ENCODE results near the gene CRYGB. TPM values are rescaled to one million over a fixed set of nuclear protein-coding genes. Genes with fewer than 3 reads are reported as not detected.

The CRYGB gene
- total and polyA plus RNA-seq, 2 of the 13 experiments (the other 11 are each of a cell fraction or from before 2014, with no cell fraction given), result not detected

- in situ Hi-C loops (cut with HindIII; ENCODE audit: extremely low pct_ligation_motif_present, low pct_unique_long_range_greater_than_20kb), result no loop called here
- no peaks in the 10 kb centered on the region for H3K36me3 ChIP-seq (replicated peaks in 1 of 2; ENCODE audit: control insufficient read depth in 1 of 2, insufficient read depth in 2 of 2, low read length in 2 of 2)
- no peak overlapping the region for H3K27ac ChIP-seq (ENCODE audit: extremely low read length, insufficient read depth, low read length)
- H3K4me3 ChIP-seq (replicated peaks in 1 of 3; ENCODE audit: insufficient read depth in 1 of 3, low read depth in 2 of 3, low read length in 3 of 3), result no peak overlapping the region
- no peaks in the 10 kb centered on the region for H3K79me2 ChIP-seq (ENCODE audit: insufficient read depth, low read length)
- BruUV-seq (replicated peaks), result no TSS peak
- H3K27me3 ChIP-seq (ENCODE audit: control insufficient read depth in 1 of 2, insufficient read depth in 2 of 2, low read length in 2 of 2), result peaks cover 0 to 17% of the 10 kb centered on the region in 2 experiments; a peak in 3 of 5 replicates
- ATAC-seq (no peak), DNase-seq (ENCODE audit: low spot score) (no peak), FAIRE-seq (no peak)
- no peak overlapping the region for H2AFZ ChIP-seq (ENCODE audit: low read length)
- WGBS (ENCODE audit: low lambda C conversion rate), result 22% methylated on average over 5 of the region's 5 CpGs
- peaks cover 12% of the 10 kb centered on the region for H3K4me1 ChIP-seq (ENCODE audit: insufficient read depth, low read length)
- no peaks in the 10 kb centered on the region for H4K20me1 ChIP-seq (ENCODE audit: insufficient read depth, low read length)
- no peaks in the 10 kb centered on the region for H3K9me3 ChIP-seq (ENCODE audit: low read length)
- intact Hi-C loops (cut with micrococcal nuclease; ENCODE audit: unreplicated experiment), result no loop called here
- ChIA-PET POLR2A (no interaction called here), CTCF (ENCODE audit: low intra/inter-chr PET ratio, low total read pairs) (no interaction called here)
- no peak overlapping the region for H3K9ac ChIP-seq (ENCODE audit: insufficient read depth, low read depth, low read length)
- no peak overlapping the region for H3K4me2 ChIP-seq (ENCODE audit: low read depth, low read length)
- TF ChIP-seq MED8 (CRISPR knock-in tag; IDR thresholded peaks at IDR 0.05; ENCODE audit: insufficient replicate concordance) (no peak), ZNF432 (CRISPR knock-in tag; IDR thresholded peaks at IDR 0.05; ENCODE audit: borderline replicate concordance) (no peak), ZNF775 (CRISPR knock-in tag; IDR thresholded peaks at IDR 0.05; ENCODE audit: borderline replicate concordance) (no peak), ARID3A (IDR thresholded peaks at IDR 0.05; ENCODE audit: low read depth, low read length) (no peak), RERE (CRISPR knock-in tag; IDR thresholded peaks at IDR 0.05; ENCODE audit: low read depth) (no peak), ZNF354B (CRISPR knock-in tag; IDR thresholded peaks at IDR 0.05) (no peak), MAZ (IDR thresholded peaks at IDR 0.05; ENCODE audit: borderline replicate concordance, low read depth, low read length) (no peak), MAZ (CRISPR knock-in tag; IDR thresholded peaks at IDR 0.05; ENCODE audit: low read depth) (no peak), ELK4 (CRISPR knock-in tag; IDR thresholded peaks at IDR 0.05; ENCODE audit: borderline replicate concordance) (no peak), KLF15 (CRISPR knock-in tag; IDR thresholded peaks at IDR 0.05; ENCODE audit: borderline replicate concordance) (no peak), SRSF4 (IDR thresholded peaks at IDR 0.05; ENCODE audit: low read depth, low read length, poor library complexity, severe bottlenecking) (no peak), MEF2D (CRISPR knock-in tag; IDR thresholded peaks at IDR 0.05) (no peak), ZNF430 (CRISPR knock-in tag; IDR thresholded peaks at IDR 0.05) (no peak), ZNF343 (CRISPR knock-in tag; IDR thresholded peaks at IDR 0.05) (no peak), NR2F2 (IDR thresholded peaks at IDR 0.05; ENCODE audit: borderline replicate concordance, low read depth) (no peak), MAFF (IDR thresholded peaks at IDR 0.05; ENCODE audit: low read depth, low read length) (no peak)
- TF ChIP-seq, protein P1, sequence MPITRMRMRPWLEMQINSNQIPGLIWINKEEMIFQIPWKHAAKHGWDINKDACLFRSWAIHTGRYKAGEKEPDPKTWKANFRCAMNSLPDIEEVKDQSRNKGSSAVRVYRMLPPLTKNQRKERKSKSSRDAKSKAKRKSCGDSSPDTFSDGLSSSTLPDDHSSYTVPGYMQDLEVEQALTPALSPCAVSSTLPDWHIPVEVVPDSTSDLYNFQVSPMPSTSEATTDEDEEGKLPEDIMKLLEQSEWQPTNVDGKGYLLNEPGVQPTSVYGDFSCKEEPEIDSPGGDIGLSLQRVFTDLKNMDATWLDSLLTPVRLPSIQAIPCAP (CRISPR knock-in tag; IDR thresholded peaks at IDR 0.05; ENCODE audit: low read depth), result no peak
Observed at GRCh38 chr2:208186465-208186864, 40.5 kb upstream of the CRYGB start.

All from HepG2 (cell line).